Tibial nerve (tissue), 3 donors: ENCODE measurements around the gene SELENOS.

ENCODE experiments used
- CTCF ChIP-seq, 5 experiments: fragments of 200-600 bp in 3 of 5; fragments of 450-650 bp in 2 of 5; sonication (generic) in 3 of 5; IDR thresholded peaks; one replicate each; pipeline ENCODE4 v1.5.1; 2016 to 2019; ENCODE audit warnings: antibody characterized with exemption in 5 of 5, mild to moderate bottlenecking in 3 of 5, moderate library complexity in 2 of 5
- POLR2A ChIP-seq, 2 donors: fragments of 450-650 bp; IDR thresholded peaks; one replicate each; pipeline ENCODE4 v1.6.1; 2017; ENCODE audit warnings: antibody characterized with exemption in 2 of 2, mild to moderate bottlenecking in 2 of 2, moderate library complexity in 2 of 2

DNA sequence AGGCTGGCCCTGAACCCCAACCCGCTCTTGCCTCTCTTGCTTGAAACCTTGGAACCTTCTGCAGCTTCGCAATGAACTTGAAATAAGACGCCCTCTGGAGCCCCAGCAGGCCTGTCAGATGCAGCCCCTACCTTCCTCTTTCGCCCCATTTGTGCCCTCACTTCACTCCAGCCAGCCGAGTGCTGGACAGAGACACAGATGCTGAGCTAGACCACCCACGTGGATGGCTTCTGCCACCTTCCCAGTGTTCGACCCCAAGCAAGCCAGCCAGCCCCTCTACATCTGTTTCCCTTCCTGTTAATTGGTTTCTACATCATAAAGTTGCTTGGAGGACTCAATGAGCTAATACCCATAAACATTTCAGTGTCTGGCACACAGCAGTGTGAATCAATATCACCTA lies 41.6 kb upstream of the SELENOS start:
- no peak for TF ChIP-seq CTCF (IDR thresholded peaks at IDR 0.05)
- no peak for TF ChIP-seq POLR2A (IDR thresholded peaks at IDR 0.05)
